Hepatocyte (in vitro differentiated cells): Measurements from ENCODE around the gene GHRL. TPM values are rescaled to one million over a fixed set of nuclear protein-coding genes. Genes with fewer than 3 reads are reported as not detected.

Source experiments
- DNase-seq: peaks from one replicate; pipeline ENCODE4 v3.0.0-alpha.2; 2016; ENCODE audit warnings: low spot score
- H2AFZ ChIP-seq: fragments of 200-600 bp; sonication (generic); 2 replicates; pipeline ENCODE4 v1.6.0; 2016; ENCODE audit warnings: antibody characterized with exemption, mild to moderate bottlenecking
- H3K27ac ChIP-seq: fragments of 200-600 bp; sonication (generic); 2 replicates; pipeline ENCODE4 v1.5.1; 2016; ENCODE audit warnings: mild to moderate bottlenecking
- H3K27me3 ChIP-seq: fragments of 200-600 bp; sonication (generic); 2 replicates; pipeline ENCODE4 v1.6.1; 2016
- H3K36me3 ChIP-seq: fragments of 200-600 bp; sonication (generic); replicated peaks from 2 replicates; pipeline ENCODE4 v1.5.1; 2016; ENCODE audit warnings: low read depth; ENCODE audit not compliant: insufficient read depth
- H3K4me1 ChIP-seq: fragments of 200-600 bp; sonication (generic); 2 replicates; pipeline ENCODE4 v1.5.1; 2016; ENCODE audit warnings: mild to moderate bottlenecking, moderate library complexity; ENCODE audit not compliant: insufficient read depth
- H3K4me2 ChIP-seq: fragments of 200-600 bp; sonication (generic); 2 replicates; pipeline ENCODE4 v1.6.0; 2016
- H3K4me3 ChIP-seq: fragments of 200-600 bp; sonication (generic); 2 replicates; pipeline ENCODE4 v1.5.1; 2016; ENCODE audit warnings: mild to moderate bottlenecking
- H3K79me2 ChIP-seq: fragments of 200-600 bp; sonication (generic); 2 replicates; pipeline ENCODE4 v1.6.0; 2017; ENCODE audit warnings: mild to moderate bottlenecking
- H3K9me2 ChIP-seq: fragments of 200-600 bp; sonication (generic); replicated peaks from 2 replicates; pipeline ENCODE4 v1.6.0; 2017; ENCODE audit warnings: mild to moderate bottlenecking; ENCODE audit not compliant: insufficient read depth
- H3K9me3 ChIP-seq: fragments of 200-600 bp; sonication (generic); 2 replicates; pipeline ENCODE4 v1.5.1; 2016; ENCODE audit warnings: low read depth, mild to moderate bottlenecking
- H4K20me1 ChIP-seq: fragments of 200-600 bp; sonication (generic); 2 replicates; pipeline ENCODE4 v1.6.0; 2016; ENCODE audit warnings: mild to moderate bottlenecking; ENCODE audit not compliant: insufficient read depth, poor library complexity, severe bottlenecking
- EZH2 ChIP-seq: fragments of 200-600 bp; sonication (generic); IDR thresholded peaks from 2 replicates; pipeline ENCODE4 v1.6.1; 2016; ENCODE audit warnings: antibody characterized with exemption, mild to moderate bottlenecking, borderline replicate concordance
- EZH2phosphoT487 ChIP-seq: fragments of 200-600 bp; sonication (generic); IDR thresholded peaks from one replicate; pipeline ENCODE4 v1.6.1; 2018; ENCODE audit warnings: antibody characterized with exemption, mild to moderate bottlenecking, low read depth, moderate library complexity; ENCODE audit not compliant: unreplicated experiment, severe bottlenecking
- WGBS: methylation state at CpG from one replicate; pipeline ENCODE4 v1.1.6; 2016; ENCODE audit warnings: low lambda C conversion rate; ENCODE audit errors: missing lambda C conversion rate; 5-methylcytosine and 5-hydroxymethylcytosine counted together
- polyA plus RNA-seq: library from polyadenylated mRNA; unstranded; fragments of >200 nt; fragmentation: Nextera tagmentation; extraction: Ambion mirVana; gene quantifications from 2 replicates; pipeline ENCODE4 v1.2.1, GENCODE V29; 2016
- total RNA-seq: library from RNA; depleted of rRNA; stranded (reverse); fragments of >200 nt; gene quantifications from 2 replicates; pipeline ENCODE4 v1.2.3, GENCODE V29; 2014
- TF ChIP-seq, protein P1 (sequence below): fragments of 200-600 bp; sonication (generic); IDR thresholded peaks from 2 replicates; pipeline ENCODE4 v1.5.1; 2016; ENCODE audit warnings: antibody characterized with exemption, mild to moderate bottlenecking; ENCODE audit not compliant: poor library complexity

The GHRL gene
- total and polyA plus RNA-seq, 2 experiments from 2014 or later, result 11.3 to 12.4 TPM

DNA sequence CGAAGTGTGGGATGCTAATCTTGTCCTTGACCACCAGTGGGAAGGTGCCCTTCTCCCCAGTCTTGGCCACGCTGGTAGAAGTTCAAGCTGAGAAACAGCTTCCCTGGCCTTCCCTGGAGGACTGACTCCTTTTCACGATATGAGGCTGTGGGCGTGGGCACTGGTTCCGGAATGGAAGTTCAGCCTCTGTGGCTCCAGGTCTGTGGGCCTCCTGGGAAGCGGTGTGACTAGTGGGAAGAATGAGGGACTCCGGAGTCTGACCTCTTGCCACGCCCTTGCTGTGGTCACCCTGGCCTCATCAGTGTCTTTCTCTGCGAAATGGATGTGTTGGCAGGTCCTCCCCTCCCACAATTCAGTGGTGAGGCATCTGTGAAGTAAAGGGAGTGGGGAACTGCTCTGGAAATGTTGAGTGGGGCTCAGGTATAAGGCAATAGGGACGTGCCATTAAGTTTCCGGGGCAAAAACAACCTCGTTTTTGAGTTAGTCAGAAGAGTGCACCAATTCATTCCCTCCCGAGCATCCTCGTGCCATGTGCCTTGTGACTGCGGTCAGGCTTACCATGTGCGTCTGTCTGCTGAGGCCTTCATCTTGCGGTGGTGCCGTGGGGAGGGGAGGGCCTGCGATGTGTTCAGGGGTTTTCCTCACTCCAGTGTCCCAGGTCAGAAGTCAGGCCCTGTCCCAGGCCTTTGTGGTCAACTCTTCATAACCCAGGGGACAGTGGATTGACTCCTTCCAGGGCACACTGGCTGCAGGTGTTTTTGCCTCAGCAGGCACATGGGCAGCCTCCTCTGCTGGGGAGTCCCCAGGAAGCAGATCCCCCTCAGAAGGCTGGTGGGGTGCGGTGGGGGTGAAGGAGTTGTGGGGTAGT, 40.0 kb upstream of the GHRL start:
- no peaks in the 10 kb centered on the region for H3K4me1 ChIP-seq
- no peaks in the 10 kb centered on the region for H3K9me2 ChIP-seq
- no peaks in the 10 kb centered on the region for H4K20me1 ChIP-seq
- peaks cover 33% of the 10 kb centered on the region for H3K27me3 ChIP-seq
- no peaks in the 10 kb centered on the region for H3K79me2 ChIP-seq
- no peaks in the 10 kb centered on the region for H3K36me3 ChIP-seq
- H3K27ac ChIP-seq, result no peak overlapping the region
- DNase-seq, result no peak
- H3K4me3 ChIP-seq, result no peak overlapping the region
- 89% methylated on average over 20 of the region's 20 CpGs for WGBS
- H3K4me2 ChIP-seq, result no peak overlapping the region
- no peak overlapping the region for H2AFZ ChIP-seq
- TF ChIP-seq EZH2phosphoT487 (no peak), EZH2 (no peak)
- TF ChIP-seq, protein P1, sequence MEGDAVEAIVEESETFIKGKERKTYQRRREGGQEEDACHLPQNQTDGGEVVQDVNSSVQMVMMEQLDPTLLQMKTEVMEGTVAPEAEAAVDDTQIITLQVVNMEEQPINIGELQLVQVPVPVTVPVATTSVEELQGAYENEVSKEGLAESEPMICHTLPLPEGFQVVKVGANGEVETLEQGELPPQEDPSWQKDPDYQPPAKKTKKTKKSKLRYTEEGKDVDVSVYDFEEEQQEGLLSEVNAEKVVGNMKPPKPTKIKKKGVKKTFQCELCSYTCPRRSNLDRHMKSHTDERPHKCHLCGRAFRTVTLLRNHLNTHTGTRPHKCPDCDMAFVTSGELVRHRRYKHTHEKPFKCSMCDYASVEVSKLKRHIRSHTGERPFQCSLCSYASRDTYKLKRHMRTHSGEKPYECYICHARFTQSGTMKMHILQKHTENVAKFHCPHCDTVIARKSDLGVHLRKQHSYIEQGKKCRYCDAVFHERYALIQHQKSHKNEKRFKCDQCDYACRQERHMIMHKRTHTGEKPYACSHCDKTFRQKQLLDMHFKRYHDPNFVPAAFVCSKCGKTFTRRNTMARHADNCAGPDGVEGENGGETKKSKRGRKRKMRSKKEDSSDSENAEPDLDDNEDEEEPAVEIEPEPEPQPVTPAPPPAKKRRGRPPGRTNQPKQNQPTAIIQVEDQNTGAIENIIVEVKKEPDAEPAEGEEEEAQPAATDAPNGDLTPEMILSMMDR, result no peak
- no peaks in the 10 kb centered on the region for H3K9me3 ChIP-seq

DNA sequence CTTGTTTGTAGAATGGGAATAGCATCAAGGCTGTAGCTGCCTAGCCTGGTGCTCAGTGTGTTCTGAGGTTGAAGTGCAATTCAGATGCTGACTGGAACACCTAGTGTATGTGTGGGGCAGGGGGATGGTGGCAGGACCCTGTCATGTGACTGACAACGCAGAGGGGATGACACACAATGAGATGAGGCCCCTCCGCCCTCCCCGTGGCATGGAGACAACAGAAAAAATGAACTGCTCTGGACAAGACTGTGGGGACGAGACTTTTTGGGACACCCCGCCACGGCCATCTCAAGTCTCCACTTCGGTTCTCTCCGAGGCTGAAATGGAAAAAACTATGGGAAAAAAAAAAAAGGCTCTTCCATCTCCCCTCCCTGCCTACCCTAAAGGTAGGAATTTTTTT, 38.6 kb upstream of the GHRL start:
- Histone ChIP-seq H3K79me2 (no peaks in the 10 kb centered on the region), H3K36me3 (no peaks in the 10 kb centered on the region), H3K4me1 (no peaks in the 10 kb centered on the region), H3K4me2 (no peak overlapping the region), H3K9me2 (no peaks in the 10 kb centered on the region), H4K20me1 (no peaks in the 10 kb centered on the region), H3K27ac (no peak overlapping the region), H3K4me3 (no peak overlapping the region), H3K9me3 (no peaks in the 10 kb centered on the region), H3K27me3 (peaks cover 47% of the 10 kb centered on the region), H2AFZ (no peak overlapping the region)
- no peak for DNase-seq
- WGBS, result 84% methylated on average over 8 of the region's 8 CpGs
- TF ChIP-seq EZH2phosphoT487 (no peak), EZH2 (no peak)
- TF ChIP-seq, protein P1, result no peak

DNA sequence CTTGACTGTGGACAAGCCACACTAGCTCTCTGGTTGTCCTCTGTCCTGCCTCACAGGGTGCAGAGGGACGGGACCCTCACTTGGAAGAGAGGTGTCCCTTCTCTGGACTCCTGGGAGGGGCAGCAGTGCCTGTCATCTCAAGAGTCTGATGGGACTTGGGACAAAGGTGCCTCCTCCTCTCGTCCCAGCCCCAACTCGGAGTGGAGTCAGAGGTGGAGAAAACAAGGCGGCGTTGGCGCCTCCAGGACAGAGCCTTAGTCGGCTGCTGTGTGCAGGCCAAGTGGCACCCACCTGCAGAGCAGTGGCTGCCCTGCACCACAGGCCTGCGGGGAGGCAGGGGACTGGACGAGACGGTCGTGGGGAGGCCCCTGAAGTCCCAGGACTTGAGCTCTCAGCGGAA, 37.6 kb upstream of the GHRL start:
- Histone ChIP-seq H3K79me2 (no peaks in the 10 kb centered on the region), H3K27me3 (peaks cover 49% of the 10 kb centered on the region), H3K36me3 (no peaks in the 10 kb centered on the region), H3K9me2 (no peaks in the 10 kb centered on the region), H2AFZ (no peak overlapping the region), H3K4me2 (no peak overlapping the region), H3K27ac (no peak overlapping the region), H4K20me1 (no peaks in the 10 kb centered on the region), H3K4me3 (no peak overlapping the region), H3K4me1 (no peaks in the 10 kb centered on the region), H3K9me3 (no peaks in the 10 kb centered on the region)
- TF ChIP-seq, protein P1, result no peak
- no peak for TF ChIP-seq EZH2phosphoT487
- TF ChIP-seq EZH2, result no peak
- DNase-seq, result no peak
- 72% methylated on average over 12 of the region's 12 CpGs for WGBS
